Left cardiac atrium (tissue), 4 donors: ENCODE data around the gene SCAANT1. TPM values are rescaled to one million over a fixed set of nuclear protein-coding genes. Genes with fewer than 3 reads are reported as not detected.
A peak's percentile ranks its signal among the peaks of the same experiment; 100 is the strongest.

ENCODE experiments used
- ATAC-seq, 2 donors: fragments of 200-7000 bp; cut with Tn5 transposase; one replicate each; pipeline ENCODE4 v1.9.1; 2020; ENCODE audit warnings: mild to moderate bottlenecking in 2 of 2, moderate library complexity in 2 of 2
- DNase-seq: peaks from one replicate; pipeline ENCODE4 v3.0.0-alpha.2; 2020
- intact Hi-C, 2 donors: fragments of 100-400 bp; cut with DNase I; formaldehyde crosslinking; loops; one replicate each; pipeline versions ENCODE4 v1.14.1 to v1.15.1; 2022 to 2023
- total RNA-seq, 2 donors: library from RNA; stranded (reverse); fragmentation: NEBNext Ultra II Directional; extraction: Animal tissue kit (Norgen Biotek cat#: 25700); gene quantifications; one replicate each; pipeline ENCODE4 v1.2.1, GENCODE V29; 2021
- donor health status: DM: no; HTN: yes; CAD: no.
- donor health status: DM: no; HTN: yes; CAD: no; lungs with severe emphysema.
- donor health status: DM: yes; HTN: yes; CAD: no.
- donor health status: Dilated cardiomyopathy.

Gene SCAANT1
- total RNA-seq, 2 donors from 2014 or later = not detected

- intact Hi-C loops = no loop called here
- DNase-seq = no peak
- no peak for ATAC-seq
Observed at GRCh38 chr3:63910001-63910400, 2.2 kb downstream of the SCAANT1 start.

- ATAC-seq (no peak), DNase-seq (no peak)
- intact Hi-C loops = no loop called here
Observed at GRCh38 chr3:63909431-63909830, 2.8 kb downstream of the SCAANT1 start.

GRCh38 chr3:63908776-63909175 is 3.4 kb downstream of the SCAANT1 start:
- no peak for DNase-seq
- intact Hi-C loops = no loop called here
- ATAC-seq = no peak

DNA sequence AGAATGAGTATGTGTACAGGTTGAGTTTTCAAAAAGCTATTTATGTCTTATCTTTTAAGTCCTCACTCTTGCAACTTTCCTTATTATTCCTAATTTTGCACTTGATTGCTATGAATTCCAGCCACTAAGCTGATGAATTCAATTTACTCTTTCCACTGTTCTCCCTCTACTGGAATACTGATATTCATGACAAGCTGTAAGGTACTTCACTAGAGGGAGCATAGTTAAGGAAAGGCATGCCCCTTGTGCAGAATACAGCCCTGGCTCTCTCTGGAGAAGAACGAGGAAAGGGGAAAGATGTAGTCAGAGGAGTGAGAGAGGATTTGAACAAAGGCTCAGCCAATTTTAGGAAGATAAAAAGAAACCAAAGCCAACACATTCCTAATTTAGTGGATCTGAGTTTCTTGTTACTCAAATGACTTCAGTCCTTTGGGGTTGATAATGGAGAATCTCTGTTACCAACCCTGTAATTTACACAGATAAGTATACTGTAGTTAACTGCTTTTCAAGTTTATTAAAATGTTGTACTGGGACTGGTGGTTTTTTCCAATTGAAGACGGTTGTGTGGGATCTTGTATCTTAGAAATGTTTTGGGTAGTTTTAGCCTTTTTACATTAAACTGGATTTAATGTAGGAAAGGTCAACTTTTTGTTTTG is 4.0 kb downstream of the SCAANT1 start:
- ATAC-seq (no peak), DNase-seq (no peak)
- intact Hi-C loops = no loop called here

DNA sequence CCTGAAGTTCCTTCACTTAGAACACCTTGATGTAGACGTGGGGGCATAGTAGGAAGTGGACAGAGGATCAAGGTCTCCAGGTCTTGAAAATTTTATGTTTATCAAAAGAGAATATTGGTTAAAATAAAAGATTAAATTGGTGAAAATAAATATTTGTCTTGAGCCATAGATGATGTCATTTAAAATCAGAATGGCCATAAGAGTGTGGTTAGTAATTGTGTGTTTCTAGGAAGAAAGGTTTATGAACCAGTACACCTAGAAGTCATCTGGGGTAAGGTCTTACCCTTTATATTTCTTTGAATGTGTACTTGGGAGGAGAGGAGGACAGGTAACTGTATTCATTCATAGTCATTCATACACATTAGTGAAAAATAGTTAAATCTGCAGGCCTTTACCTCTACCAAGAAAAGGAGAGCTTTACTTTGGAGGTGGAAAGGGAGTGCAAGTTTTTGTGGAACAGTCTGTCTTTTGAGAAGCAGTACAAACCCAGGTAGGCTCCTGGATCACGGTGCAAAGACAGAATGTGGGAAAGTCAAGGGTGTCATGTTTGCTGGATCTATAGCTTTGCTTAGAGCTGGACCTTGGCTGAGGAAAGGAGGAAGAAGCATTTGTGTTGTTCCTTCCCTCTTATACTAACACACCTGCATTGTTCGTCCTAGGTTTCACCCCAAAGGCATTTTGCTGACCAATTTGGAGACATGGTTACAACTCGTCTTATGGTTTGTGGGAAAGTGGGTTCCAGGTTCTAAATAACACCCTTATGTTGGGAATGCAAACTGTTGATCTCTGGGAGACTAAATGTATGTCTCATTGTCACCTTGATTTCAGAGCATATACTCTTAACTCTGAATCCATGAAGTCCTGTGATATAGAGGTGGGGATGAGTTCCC is 6.2 kb downstream of the SCAANT1 start:
- intact Hi-C loops = no loop called here

DNA sequence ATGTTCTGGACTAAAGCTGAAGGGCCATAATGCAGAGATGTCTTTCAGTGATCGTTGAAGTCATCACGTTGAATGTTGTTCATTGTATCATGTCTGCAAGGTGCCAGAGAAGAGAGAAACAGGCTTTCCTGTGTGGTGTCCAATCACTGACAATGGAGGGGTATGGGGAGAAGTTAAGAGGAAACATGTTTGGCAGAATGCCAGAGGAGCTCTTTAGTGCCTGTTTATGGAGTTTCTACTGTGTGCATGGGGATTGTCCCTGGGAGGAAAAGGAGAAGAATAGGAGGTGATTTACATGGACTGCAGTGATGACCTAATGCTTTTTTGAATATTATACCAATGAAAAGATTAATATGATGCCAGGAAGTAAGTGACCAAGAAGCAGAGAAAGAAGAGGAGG is 11.7 kb downstream of the SCAANT1 start:
- intact Hi-C loops = no loop called here
- DNase-seq (no peak), ATAC-seq (peak in 1 of 2 donors; percentile 27)

More for the DNA sequence above, 6.2 kb downstream of the SCAANT1 start:
- ATAC-seq (no peak), DNase-seq (no peak)

DNA sequence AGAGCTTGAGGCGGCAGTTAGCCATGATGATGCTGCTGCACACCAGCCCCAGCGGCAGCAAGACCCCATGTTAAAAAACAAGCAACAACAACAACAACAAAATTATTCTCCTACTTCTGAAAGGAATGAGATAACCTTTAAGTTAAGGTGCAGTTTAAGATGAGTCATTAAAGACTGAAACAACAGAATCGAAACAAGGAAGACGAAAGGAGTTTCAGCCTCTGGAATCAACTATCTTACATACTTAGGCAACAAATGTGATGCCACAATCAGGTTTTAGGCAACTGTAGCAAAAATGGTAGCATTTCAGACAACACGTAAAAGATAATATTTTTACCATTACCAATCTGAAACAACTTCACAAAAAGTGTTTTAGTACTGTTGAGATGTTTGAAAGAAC is 12.2 kb downstream of the SCAANT1 start:
- intact Hi-C loops = no loop called here
- no peak for ATAC-seq
- DNase-seq = no peak

DNA sequence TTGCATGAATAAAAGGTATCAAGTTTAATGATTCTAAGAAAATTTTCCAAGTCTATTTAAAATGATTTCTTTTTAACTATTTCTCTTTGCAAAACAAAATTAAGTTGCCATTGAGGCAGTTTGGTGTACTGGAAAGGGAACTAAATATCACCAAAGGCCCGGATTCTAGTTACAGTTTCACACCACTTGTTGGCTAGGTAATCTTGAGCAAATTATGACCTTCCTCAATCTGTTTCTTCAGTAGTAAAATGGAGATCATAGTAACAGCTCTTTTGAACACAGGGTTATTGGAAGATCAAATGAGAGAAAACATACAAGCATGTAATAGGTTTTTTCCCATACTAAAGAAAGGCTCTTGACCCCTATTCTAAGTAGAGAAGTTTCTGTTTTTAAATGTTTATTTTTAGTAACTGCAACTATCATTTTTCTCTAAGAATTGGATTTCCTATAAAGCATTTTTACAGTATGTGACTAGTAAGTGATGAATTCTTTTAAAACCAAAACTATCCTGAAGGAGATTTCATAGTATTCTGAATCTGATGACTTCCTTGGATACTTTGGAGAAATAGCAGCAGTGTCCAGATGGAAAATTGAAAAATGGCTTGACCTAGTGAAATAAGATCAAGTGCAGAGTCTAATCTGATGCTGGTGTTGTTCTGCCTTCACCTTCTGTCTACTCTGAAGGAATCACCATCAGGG is 15.7 kb downstream of the SCAANT1 start:
- ATAC-seq (no peak), DNase-seq (no peak)
- intact Hi-C loops = no loop called here

GRCh38 chr3:63895422-63896189 is 16.6 kb downstream of the SCAANT1 start:
- no peak for DNase-seq
- intact Hi-C loops = no loop called here
- ATAC-seq = no peak

- intact Hi-C loops = no loop called here
- ATAC-seq = no peak
- no peak for DNase-seq
Observed at GRCh38 chr3:63892773-63893352, 19.3 kb downstream of the SCAANT1 start.

GRCh38 chr3:63891518-63891917 is 20.7 kb downstream of the SCAANT1 start:
- DNase-seq (no peak), ATAC-seq (no peak)
- intact Hi-C loops = no loop called here

GRCh38 chr3:63886858-63887257 is 25.3 kb downstream of the SCAANT1 start:
- intact Hi-C loops = no loop called here
- peak; percentile 23 to 66 for ATAC-seq
- DNase-seq = no peak

DNA sequence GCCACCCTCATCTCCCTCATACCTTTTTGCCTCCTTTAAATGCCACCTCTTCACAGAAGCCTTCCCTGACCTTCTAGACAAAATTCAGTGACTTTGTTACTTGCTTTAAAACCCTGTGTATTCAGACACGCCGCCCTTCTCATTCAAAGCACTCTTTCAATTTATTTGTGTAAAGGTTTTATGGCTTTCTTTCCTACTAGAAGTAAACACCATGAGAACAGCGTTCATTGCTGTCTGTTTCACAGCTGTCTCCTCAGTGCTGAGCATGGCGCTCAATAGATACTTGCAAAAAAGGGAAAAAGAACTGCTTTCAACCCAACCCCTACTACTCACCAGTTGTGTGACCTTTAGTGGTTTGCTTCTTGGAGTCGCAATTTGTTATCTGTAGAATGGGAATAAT is 31.5 kb downstream of the SCAANT1 start:
- intact Hi-C loops = no loop called here
- no peak for ATAC-seq

DNA sequence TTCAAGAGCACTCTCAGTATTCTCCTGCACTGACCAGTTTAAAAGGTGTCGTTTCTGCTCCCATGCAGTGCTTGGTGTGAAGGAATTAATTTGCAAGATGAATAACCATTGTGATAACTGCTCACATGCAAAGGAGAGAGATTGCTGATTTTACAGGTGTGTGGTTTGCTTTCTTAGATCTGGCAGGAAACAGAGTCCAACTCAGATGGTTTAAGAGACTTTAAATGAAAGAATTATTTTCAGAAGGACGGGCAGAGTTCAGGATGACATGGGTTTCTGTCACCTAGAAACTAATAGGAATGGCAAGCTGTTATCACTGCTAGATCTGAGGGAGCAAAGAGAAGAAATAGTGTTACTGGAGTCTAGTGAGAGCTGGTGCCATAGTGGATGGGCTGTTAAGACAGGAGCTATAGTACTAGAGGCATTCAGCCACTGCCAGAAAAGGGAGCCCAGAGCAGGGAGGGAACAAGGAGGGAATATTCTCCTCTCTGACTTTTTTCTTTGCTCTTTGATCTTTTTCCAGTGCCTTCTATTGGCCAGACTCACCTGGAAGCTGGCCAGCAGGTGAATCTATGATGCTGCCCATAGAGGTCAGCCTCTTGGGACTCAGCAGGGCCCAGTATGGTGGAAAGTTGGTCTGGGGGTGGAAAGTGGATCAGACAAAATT is 33.7 kb downstream of the SCAANT1 start:
- ATAC-seq (no peak), DNase-seq (no peak)
- intact Hi-C loops = no loop called here

More for the DNA sequence above, 31.5 kb downstream of the SCAANT1 start:
- no peak for DNase-seq

DNA sequence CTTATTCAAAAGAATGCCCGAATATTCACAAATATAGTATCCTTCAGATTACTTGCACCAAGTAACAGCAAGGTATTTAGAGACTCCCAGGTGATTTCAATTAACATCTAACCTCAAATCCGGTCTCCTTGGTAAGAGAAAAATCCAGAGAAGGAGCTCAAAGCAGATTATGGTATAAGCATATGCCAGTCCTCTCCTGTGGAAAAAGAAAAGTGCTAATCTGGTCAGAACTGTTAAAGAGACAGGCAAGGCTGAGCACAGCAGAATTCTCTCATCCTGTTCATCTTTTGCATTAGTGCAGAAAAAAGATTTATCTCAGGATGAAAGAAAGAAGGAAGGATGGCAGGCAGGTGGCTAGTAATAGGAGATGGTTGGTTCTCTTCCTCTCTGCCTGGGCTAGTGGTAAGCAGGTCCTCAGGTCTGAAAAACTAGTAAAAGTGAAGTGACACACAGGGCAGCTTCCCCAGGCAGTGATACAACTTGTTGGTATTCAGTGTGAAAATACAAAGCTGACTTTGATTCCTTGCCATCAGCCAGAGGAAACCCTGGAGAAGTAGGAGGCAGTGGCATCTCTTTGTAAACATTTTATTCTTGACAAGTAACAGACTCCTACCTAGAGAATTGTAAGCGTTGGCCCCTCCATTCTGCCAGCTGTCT is 34.3 kb downstream of the SCAANT1 start:
- ATAC-seq (no peak), DNase-seq (no peak)
- intact Hi-C loops = no loop called here

- DNase-seq = no peak
Observed at GRCh38 chr3:63876260-63876659, 35.9 kb downstream of the SCAANT1 start.

DNA sequence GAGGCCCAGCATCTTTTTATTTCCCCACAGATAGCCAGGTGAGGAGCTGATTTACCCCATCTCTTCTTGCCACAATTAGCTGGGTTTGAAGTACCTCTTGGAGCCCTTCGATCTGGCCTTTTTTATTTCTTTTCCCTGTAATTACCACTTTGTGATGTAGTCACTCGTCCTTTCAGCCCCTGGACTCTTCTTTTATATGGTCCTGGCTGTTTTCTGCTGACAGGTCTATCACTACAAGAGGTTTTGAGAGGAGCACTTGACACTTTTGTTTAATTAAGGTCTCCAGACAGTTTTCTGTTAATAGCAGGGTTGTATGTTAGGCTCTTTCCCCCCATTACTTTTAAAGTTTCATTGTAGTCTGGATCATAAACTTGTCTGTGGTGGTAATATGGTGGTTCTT is 36.7 kb downstream of the SCAANT1 start:
- intact Hi-C loops = no loop called here
- DNase-seq (no peak), ATAC-seq (no peak)

More at GRCh38 chr3:63876260-63876659, 35.9 kb downstream of the SCAANT1 start:
- intact Hi-C loops = no loop called here
- no peak for ATAC-seq

- DNase-seq (no peak), ATAC-seq (no peak)
- intact Hi-C loops = no loop called here
Observed at GRCh38 chr3:63874769-63875168, 37.4 kb downstream of the SCAANT1 start.
